Measurements from ENCODE around the gene LCAT.
A peak's percentile ranks its signal among the peaks of the same experiment; 100 is the strongest.
"Not testable (repeated sequence)": the region's sequence is repeated elsewhere in the genome, so short reads cannot be mapped to it uniquely, and the experiment has no call there.

Gene LCAT

DNA sequence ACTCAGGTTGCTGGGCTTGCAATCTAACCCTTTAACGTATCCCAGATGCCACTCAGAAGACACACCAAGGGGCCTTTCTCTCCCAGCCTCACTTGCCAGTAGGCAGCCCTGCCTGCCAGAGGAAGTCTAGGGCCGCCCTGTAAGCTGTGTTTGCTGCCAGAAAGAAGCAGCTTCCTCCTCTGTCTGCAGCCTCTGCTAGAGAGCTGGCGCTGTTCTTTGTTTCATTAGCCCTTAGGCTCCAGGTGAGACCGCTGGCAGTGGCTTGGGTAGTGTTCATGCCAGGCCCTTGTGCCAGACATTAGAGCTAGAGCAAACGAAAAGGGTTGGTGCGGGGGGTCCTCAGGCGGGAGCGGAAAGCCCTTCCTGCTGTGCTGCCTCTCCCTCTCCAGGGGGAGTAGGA lies 21.2 kb downstream of the LCAT start:
- H3K36me3 Mint-ChIP-seq (ENCODE audit: low read depth): peaks cover 22% of the 10 kb centered on the region
- peaks cover 33% of the 10 kb centered on the region for H3K4me1 Mint-ChIP-seq (ENCODE audit: low read depth)
- H3K4me3 Mint-ChIP-seq: no peak overlapping the region
- H3K9me3 Mint-ChIP-seq: no peaks in the 10 kb centered on the region
- H3K27me3 Mint-ChIP-seq: no peaks in the 10 kb centered on the region
- H3K27ac Mint-ChIP-seq: peak overlapping the region; percentile 91
- DNase-seq: no peak

DNA sequence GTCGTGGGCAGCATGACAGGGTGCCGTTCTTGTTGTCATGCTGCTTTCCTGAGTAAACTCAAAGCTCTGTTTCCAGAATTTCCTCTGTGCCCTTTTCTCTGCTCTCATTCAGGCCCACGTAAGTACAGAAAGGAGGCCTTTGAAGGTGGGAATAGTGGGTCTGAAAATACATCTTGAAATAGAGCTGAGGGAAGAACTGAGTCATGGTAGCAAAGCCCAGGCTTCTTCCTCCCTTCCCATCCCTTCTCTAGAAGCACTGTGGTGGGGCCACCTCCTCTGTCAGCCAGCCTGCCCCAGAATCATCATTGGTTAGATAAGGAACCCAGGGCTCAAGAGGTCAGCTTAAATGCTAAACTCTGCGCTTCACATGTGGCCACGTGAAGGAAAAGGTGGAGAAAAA lies 21.7 kb downstream of the LCAT start:
- no peak for DNase-seq
- Mint-ChIP-seq H3K36me3 (ENCODE audit: low read depth) (peaks cover 23% of the 10 kb centered on the region), H3K27me3 (no peaks in the 10 kb centered on the region), H3K27ac (peak overlapping the region; percentile 91), H3K4me3 (peak overlapping the region; percentile 11), H3K9me3 (no peaks in the 10 kb centered on the region), H3K4me1 (ENCODE audit: low read depth) (peaks cover 38% of the 10 kb centered on the region)

DNA sequence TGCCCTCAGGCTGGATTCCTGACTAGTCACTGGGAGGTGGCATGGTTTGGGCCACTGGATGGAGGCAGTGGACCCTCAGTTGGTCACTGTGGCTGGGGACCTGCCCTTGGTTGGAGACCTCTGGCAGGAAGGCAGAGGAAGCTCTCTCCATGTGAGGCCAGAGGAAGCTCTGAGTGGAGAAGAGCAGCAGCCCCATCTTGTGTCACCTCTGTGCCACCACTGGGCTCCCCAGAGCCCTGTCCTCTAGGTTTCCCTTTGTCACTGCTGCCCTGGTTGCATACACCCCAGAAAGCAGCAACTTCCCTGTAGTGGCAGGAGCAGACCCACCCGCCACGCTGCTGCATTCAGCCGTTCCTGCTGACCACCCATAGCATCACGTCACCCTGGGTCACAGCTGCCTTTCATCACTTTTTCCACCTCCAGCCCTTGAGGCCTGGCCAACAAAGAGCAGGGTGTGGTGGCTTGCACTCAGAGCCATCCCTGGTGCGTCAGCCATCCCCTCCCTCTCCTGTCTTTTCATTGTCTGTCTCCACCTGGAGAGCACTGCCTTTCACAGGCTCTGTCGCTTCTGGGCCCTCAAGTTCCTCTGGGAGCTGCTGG lies 24.2 kb downstream of the LCAT start:
- Mint-ChIP-seq H3K27me3 (no peaks in the 10 kb centered on the region), H3K36me3 (ENCODE audit: low read depth) (peaks cover 23% of the 10 kb centered on the region), H3K4me3 (no peak overlapping the region), H3K9me3 (no peaks in the 10 kb centered on the region), H3K4me1 (ENCODE audit: low read depth) (peaks cover 42% of the 10 kb centered on the region), H3K27ac (peak overlapping the region; percentile 78)
- no peak for DNase-seq

DNA sequence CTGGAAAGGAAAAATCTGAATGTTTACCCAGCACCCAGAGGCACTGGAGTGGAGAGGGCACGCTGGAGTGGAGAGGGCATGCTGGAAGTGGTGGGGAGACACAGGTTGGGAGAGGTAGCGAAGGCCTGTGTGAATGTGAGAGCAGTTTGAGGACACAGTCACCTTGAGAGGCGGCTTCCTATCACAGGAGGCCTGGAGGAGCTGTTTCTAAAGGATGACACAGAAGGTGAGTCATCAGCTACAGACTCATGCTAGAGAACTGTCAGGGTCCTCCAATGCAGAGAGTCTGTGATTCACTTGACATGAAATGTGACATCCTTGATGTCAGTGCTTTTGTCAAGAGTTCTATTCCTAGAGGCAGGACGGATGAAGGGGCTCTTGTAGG lies 26.1 kb downstream of the LCAT start:
- Mint-ChIP-seq H3K27ac (peak overlapping the region; percentile 95), H3K27me3 (no peaks in the 10 kb centered on the region), H3K4me1 (ENCODE audit: low read depth) (peaks cover 40% of the 10 kb centered on the region), H3K4me3 (no peak overlapping the region), H3K36me3 (ENCODE audit: low read depth) (peaks cover 20% of the 10 kb centered on the region), H3K9me3 (no peaks in the 10 kb centered on the region)
- no peak for DNase-seq

DNA sequence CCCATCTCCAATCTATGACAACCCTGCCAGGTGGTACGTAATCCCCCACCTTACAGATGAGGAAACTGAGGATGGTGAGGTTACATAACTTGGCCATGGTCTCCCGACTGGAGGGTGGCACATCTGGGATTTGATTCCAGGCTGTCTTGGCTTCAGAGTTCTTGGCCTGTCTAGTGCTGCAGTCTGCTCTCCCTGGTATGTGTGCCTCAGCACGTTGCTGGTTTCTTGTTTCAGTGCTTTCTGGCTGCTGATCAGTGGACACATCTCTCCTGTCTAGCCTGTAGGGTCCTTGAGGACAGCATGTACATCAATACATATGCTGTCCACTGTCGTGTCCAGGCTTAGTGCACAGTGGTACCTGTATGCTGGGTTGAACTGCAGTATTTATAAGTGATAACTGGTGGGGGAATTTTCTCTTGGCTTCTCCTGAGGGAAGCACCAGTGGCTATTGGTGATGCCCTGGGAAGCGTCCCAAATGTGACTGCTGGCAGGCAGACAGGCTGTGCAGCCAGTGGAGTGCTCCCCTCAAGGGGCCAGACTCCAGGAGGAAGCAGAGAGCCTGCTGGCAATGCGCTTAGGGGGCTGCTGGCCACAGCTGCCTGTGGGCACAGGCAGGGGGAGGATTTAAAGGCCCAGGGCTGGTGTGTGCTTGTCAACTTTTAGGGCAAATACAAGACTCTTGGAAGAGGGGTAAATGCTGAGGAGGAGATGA lies 26.6 kb downstream of the LCAT start:
- Mint-ChIP-seq H3K27me3 (no peaks in the 10 kb centered on the region), H3K4me3 (no peak overlapping the region), H3K9me3 (no peaks in the 10 kb centered on the region), H3K4me1 (ENCODE audit: low read depth) (peaks cover 37% of the 10 kb centered on the region), H3K36me3 (ENCODE audit: low read depth) (peaks cover 20% of the 10 kb centered on the region), H3K27ac (peak overlapping the region; percentile 95)
- DNase-seq: no peak

DNA sequence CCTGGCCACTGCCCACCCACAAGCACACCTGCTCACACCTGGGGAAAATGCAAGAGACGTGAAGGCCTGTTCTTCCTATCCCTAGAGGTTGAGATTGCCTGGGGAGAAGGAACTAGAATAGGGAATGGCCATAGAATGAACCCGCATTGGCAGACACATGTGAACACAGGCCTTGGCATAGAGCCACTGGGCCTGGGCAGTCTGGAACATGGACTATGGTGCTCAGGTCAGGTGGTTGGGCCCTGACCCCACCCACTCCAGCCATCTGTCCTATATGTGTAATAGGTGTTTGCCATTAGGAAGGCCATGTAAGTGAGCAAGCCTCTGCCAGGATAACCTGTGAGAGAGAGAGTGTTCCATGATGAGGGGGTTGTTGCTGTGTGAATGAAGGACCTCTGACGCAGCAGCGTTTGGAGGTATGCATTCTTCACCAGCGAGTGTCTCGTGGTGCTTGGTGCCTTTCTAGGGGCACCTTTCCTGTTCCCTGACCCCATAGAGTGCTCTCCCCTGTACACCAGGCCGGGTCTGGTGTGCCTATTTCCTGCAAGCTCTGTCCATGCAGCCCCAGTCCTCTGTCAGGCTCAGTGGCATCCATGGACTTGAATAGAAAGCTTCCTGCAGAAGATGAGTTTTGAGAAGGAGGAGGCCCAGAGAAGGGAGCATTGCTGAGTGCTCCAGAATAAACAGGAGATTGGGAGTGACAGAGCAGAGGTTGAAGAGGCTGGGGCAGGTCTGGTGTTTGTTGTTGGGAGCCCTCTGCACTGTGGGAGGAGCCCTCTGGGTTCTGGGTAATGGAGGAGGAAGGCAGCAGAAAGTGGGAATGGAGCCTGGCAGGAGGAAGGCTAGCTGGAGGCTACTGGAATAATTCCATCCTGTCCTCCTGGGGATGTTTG lies 27.8 kb downstream of the LCAT start:
- H3K4me1 Mint-ChIP-seq (ENCODE audit: low read depth): peaks cover 27% of the 10 kb centered on the region
- no peaks in the 10 kb centered on the region for H3K27me3 Mint-ChIP-seq
- peak overlapping the region; percentile 95 for H3K27ac Mint-ChIP-seq
- no peaks in the 10 kb centered on the region for H3K9me3 Mint-ChIP-seq
- no peak for DNase-seq
- H3K4me3 Mint-ChIP-seq: no peak overlapping the region
- H3K36me3 Mint-ChIP-seq (ENCODE audit: low read depth): peaks cover 27% of the 10 kb centered on the region

DNA sequence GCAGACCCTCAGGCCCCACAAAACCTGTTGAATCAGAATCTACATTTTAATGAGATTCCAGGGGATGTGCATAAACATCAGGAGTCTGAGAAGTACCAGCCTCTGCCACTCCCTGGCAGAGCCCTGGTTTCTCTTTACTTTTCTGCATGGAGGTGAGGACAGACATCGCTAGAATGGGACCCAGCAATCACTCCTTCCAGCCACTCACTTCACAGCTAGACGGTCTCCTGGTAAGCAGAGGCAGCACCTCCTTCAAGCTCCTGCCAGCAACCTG lies 28.5 kb downstream of the LCAT start:
- H3K36me3 Mint-ChIP-seq (ENCODE audit: low read depth): peaks cover 25% of the 10 kb centered on the region
- DNase-seq: not testable (repeated sequence)
- peaks cover 32% of the 10 kb centered on the region for H3K4me1 Mint-ChIP-seq (ENCODE audit: low read depth)

DNA sequence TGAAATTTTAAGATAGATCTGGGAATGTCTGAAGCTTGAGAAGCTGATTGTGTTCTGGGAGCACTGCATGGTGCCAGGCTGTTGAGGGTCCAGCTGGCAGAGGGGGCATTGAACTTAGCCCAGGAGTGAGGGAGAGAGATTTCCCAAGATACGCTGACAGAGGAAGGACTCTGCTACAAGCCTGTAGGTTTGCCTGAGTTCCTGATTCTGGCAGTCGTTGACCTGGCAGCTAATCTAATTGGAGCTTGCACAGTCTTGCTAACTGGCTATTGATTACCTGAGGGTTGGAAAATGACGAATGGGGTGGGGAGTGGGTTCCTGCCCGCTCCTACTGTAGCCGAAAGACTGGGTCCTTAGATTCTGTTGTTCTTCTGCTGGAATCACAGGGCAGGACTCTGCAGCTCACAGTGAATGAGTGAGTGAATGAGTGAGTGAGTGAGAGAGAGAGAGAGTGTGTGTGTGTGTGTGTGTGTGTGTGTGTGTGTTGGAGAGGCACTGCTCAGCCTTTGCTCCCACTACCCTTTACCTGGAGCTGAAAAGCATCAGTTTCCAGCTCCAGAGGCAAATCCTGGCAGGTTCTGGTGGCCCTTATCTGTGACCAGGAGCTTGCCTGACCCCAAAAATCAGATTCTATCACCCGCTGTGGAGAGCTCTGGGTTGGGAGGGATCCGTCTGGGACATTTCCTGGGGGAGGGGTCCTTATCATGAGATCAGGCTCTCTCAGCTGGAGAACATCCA lies 29.0 kb downstream of the LCAT start:
- no peak for DNase-seq
- H3K27me3 Mint-ChIP-seq: no peaks in the 10 kb centered on the region
- H3K4me1 Mint-ChIP-seq (ENCODE audit: low read depth): peaks cover 37% of the 10 kb centered on the region
- H3K27ac Mint-ChIP-seq: no peak overlapping the region
- H3K36me3 Mint-ChIP-seq (ENCODE audit: low read depth): peaks cover 30% of the 10 kb centered on the region
- H3K9me3 Mint-ChIP-seq: no peaks in the 10 kb centered on the region
- H3K4me3 Mint-ChIP-seq: no peak overlapping the region

More for the DNA sequence above, 28.5 kb downstream of the LCAT start:
- not testable (repeated sequence) for H3K9me3 Mint-ChIP-seq, H3K27me3 Mint-ChIP-seq, H3K4me3 Mint-ChIP-seq
- H3K27ac Mint-ChIP-seq: peak overlapping the region; percentile 95

DNA sequence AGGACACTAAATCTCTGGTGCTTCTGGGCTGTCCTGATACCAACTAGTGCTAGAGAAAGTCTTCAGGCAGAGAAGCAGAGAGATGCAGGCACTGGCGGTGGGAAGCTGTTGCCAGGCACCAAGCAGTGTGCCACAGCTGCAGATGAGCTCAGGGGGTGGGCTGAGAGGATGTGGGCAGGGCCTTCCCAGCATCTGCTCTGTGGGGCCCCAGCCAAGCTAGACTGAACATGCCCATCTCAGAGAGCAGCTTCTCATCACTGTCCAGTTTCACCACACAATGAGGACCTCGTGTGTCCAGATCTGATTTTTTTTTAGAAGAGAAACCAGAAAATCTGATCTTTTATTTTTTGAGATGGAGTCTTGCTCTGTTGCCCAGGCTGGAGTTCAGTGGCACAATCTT lies 33.8 kb downstream of the LCAT start:
- Mint-ChIP-seq H3K36me3 (ENCODE audit: low read depth) (peaks cover 29% of the 10 kb centered on the region), H3K9me3 (no peaks in the 10 kb centered on the region), H3K4me3 (no peak overlapping the region), H3K4me1 (ENCODE audit: low read depth) (peaks cover 25% of the 10 kb centered on the region), H3K27ac (peak overlapping the region; percentile 16), H3K27me3 (no peaks in the 10 kb centered on the region)
- no peak for DNase-seq

DNA sequence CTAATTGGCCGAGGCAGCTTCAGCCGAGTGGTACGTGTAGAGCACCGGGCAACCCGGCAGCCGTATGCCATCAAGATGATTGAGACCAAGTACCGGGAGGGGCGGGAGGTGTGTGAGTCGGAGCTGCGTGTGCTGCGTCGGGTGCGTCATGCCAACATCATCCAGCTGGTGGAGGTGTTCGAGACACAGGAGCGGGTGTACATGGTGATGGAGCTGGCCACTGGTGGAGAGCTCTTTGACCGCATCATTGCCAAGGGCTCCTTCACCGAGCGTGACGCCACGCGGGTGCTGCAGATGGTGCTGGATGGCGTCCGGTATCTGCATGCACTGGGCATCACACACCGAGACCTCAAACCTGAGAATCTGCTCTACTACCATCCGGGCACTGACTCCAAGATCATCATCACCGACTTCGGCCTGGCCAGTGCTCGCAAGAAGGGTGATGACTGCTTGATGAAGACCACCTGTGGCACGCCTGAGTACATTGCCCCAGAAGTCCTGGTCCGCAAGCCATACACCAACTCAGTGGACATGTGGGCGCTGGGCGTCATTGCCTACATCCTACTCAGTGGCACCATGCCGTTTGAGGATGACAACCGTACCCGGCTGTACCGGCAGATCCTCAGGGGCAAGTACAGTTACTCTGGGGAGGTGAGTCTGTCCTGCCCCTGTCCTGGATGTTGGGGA lies 34.7 kb downstream of the LCAT start:
- Mint-ChIP-seq H3K27me3 (no peaks in the 10 kb centered on the region), H3K27ac (no peak overlapping the region), H3K4me1 (ENCODE audit: low read depth) (peaks cover 24% of the 10 kb centered on the region), H3K36me3 (ENCODE audit: low read depth) (peaks cover 29% of the 10 kb centered on the region), H3K9me3 (no peaks in the 10 kb centered on the region), H3K4me3 (no peak overlapping the region)
- no peak for DNase-seq

DNA sequence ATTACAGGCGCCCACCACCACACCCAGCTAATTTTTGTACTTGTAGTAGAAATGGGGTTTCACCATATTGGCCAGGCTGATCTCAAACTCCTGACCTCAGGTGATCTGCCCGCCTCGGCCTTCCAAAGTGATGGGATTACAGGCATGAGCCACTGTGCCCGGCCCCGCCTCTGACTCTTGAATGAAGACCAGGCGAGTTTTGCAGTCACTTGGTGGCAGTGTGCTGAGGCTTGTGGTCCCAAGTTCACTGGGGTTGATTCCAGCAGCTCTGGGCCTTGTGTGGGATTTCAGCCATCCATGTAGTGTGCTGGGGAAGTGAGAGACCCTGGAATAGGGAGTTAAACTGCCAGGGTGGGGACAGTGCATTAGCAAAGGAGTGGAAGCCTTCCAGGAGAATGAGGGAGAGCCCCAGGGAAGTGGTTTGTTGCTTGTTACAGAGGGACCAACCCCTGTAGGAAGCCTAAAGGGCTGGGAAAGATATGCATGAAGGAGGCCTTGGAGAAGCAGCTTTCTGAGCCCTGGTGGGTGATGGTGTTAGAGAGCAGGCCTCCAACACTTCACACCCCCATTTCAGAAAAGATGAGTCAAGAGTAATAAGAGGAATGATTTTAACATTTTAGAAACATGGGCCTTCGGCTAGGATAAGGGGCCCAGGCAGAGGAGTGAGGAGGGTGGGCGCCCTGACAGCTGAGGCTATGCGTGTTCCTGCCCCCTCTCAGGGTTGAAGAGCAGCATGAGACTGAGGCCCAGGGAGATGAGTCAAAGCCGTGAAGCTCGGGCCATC lies 36.3 kb downstream of the LCAT start:
- DNase-seq: no peak
- H3K27ac Mint-ChIP-seq: peak overlapping the region; percentile 16
- no peak overlapping the region for H3K4me3 Mint-ChIP-seq
- no peaks in the 10 kb centered on the region for H3K27me3 Mint-ChIP-seq
- H3K9me3 Mint-ChIP-seq: no peaks in the 10 kb centered on the region
- peaks cover 24% of the 10 kb centered on the region for H3K4me1 Mint-ChIP-seq (ENCODE audit: low read depth)
- peaks cover 37% of the 10 kb centered on the region for H3K36me3 Mint-ChIP-seq (ENCODE audit: low read depth)

DNA sequence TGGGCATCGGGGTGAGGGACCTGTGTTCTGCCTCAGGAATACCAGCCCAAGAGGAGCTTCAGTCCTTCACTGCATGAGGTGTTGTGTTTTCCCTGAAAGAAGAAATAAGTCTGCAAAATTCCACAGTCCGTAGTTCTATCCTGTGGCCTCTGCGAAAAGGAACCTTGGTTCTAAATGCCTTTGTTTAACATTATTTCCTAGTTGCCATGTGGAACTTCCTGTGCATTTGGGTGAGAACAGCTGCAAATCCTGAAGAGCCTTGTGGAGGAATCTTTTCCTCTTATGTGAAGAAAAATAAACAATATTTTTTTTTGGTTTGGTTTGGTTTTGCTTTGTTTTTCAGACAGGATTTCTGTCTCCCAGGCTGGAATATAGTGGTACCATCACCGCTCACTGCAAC lies 41.1 kb downstream of the LCAT start:
- peaks cover 15% of the 10 kb centered on the region for H3K36me3 Mint-ChIP-seq (ENCODE audit: low read depth)
- H3K4me3 Mint-ChIP-seq: no peak overlapping the region
- peaks cover 16% of the 10 kb centered on the region for H3K4me1 Mint-ChIP-seq (ENCODE audit: low read depth)
- no peaks in the 10 kb centered on the region for H3K27me3 Mint-ChIP-seq
- DNase-seq: no peak
- H3K9me3 Mint-ChIP-seq: no peaks in the 10 kb centered on the region
- H3K27ac Mint-ChIP-seq: peak overlapping the region; percentile 45

DNA sequence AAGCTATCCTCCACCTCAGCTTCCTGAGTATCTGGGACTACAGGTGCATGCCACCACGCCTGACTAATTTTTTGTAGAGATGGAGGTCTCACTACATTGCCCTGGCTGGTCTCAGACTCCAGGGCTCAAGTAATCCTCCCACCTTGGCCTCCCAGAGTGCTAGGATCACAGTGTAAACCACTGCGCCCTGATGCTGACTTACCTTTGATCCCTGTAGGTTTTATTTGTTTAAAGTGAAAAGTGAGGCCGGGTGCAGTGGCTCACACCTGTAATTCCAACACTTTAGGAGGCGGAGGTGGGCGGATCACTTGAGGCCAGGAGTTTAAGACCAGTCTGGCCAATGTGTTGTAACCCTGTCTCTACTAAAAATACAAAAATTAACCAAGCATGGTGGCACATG lies 42.2 kb downstream of the LCAT start:
- Mint-ChIP-seq H3K4me3 (no peak overlapping the region), H3K9me3 (no peaks in the 10 kb centered on the region), H3K4me1 (ENCODE audit: low read depth) (peaks cover 20% of the 10 kb centered on the region), H3K27ac (peak overlapping the region; percentile 14), H3K27me3 (no peaks in the 10 kb centered on the region), H3K36me3 (ENCODE audit: low read depth) (peaks cover 19% of the 10 kb centered on the region)
- DNase-seq: no peak
